ENCODE data around the gene IKZF3.
A peak's percentile ranks its signal among the peaks of the same experiment; 100 is the strongest.

IKZF3 gene

GRCh38 chr17:39813631-39814030 is 50.5 kb downstream of the IKZF3 start:
- no peaks in the 10 kb centered on the region for H3K36me3 ChIP-seq (ENCODE audit: insufficient read depth)
- no peak overlapping the region for H3K4me3 ChIP-seq (IDR thresholded peaks at IDR 0.05; ENCODE audit: insufficient read depth, low read depth, low read length)
- H3K9ac ChIP-seq: no peak overlapping the region
- no peak overlapping the region for H3K4me2 ChIP-seq
- no peak overlapping the region for H3K27ac ChIP-seq
- H3K4me1 ChIP-seq (ENCODE audit: low read depth, poor library complexity, severe bottlenecking): peaks cover 98% of the 10 kb centered on the region
- peaks cover 86% of the 10 kb centered on the region for H3K79me2 ChIP-seq (ENCODE audit: insufficient read depth, low read depth)
- H3K27me3 ChIP-seq (ENCODE audit: insufficient read depth, low read depth): no peaks in the 10 kb centered on the region
- H2AFZ ChIP-seq (ENCODE audit: low read depth): no peak overlapping the region
- no peaks in the 10 kb centered on the region for H4K20me1 ChIP-seq (ENCODE audit: insufficient read depth)
- TF ChIP-seq CTCF (conservative IDR thresholded peaks at IDR 0.05; ENCODE audit: low read depth, low read length): no peak

GRCh38 chr17:39812466-39812865 is 51.6 kb downstream of the IKZF3 start:
- peaks cover 88% of the 10 kb centered on the region for H3K79me2 ChIP-seq (ENCODE audit: insufficient read depth, low read depth)
- peak overlapping the region; percentile 76; the same call in 1 of the 2 replicates for H3K27ac ChIP-seq
- no peak overlapping the region for H3K4me2 ChIP-seq
- no peak overlapping the region for H3K4me3 ChIP-seq (IDR thresholded peaks at IDR 0.05; ENCODE audit: insufficient read depth, low read depth, low read length)
- H3K4me1 ChIP-seq (ENCODE audit: low read depth, poor library complexity, severe bottlenecking): peaks cover 98% of the 10 kb centered on the region
- no peaks in the 10 kb centered on the region for H4K20me1 ChIP-seq (ENCODE audit: insufficient read depth)
- no peak for TF ChIP-seq CTCF (conservative IDR thresholded peaks at IDR 0.05; ENCODE audit: low read depth, low read length)
- no peaks in the 10 kb centered on the region for H3K36me3 ChIP-seq (ENCODE audit: insufficient read depth)
- H3K27me3 ChIP-seq (ENCODE audit: insufficient read depth, low read depth): no peaks in the 10 kb centered on the region
- H2AFZ ChIP-seq (ENCODE audit: low read depth): no peak overlapping the region
- H3K9ac ChIP-seq: no peak overlapping the region

DNA sequence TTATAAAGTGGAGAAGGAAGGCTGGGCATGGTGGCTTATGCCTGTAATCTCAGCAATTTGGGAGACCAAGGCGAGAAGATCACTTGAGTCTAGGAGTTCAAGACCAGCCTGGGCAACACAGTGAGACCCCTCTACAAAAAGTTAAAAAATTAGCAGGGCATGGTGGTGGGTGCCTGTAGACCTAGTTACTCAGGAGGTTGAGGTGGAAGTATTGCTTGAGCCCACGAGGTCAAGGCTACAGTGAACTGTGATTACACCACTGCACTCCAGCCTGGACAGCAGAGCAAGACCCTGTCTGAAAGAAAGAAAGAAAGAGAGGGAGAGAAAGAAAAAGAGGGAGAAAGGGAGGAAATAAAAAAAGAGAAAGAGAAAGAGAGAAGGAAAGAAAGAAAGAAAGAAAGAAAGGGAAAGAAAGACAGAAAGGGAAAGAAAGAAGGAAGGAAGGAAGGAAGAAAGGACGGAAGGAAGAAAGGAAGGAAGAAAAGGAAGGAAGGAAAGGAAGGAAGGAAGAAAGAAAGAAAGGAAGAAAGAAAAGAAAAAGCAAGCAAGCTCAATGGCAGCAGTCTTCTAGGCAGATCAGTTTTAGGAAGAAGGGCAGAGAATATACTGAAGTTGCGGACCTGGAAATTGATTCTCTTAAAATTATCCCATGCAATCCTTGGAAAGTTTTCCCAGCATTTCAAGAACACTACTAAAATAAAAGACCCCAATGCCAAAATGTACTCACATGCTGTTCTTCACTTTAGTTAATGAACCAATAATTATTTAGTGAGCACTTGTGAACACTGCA is 53.0 kb downstream of the IKZF3 start:
- H3K9ac ChIP-seq: no peak overlapping the region
- H2AFZ ChIP-seq (ENCODE audit: low read depth): no peak overlapping the region
- H3K4me3 ChIP-seq (IDR thresholded peaks at IDR 0.05; ENCODE audit: insufficient read depth, low read depth, low read length): no peak overlapping the region
- H3K4me1 ChIP-seq (ENCODE audit: low read depth, poor library complexity, severe bottlenecking): peaks cover 98% of the 10 kb centered on the region
- H3K36me3 ChIP-seq (ENCODE audit: insufficient read depth): no peaks in the 10 kb centered on the region
- peak overlapping the region; percentile 55; the same call in 1 of the 2 replicates for H3K4me2 ChIP-seq
- TF ChIP-seq CTCF (conservative IDR thresholded peaks at IDR 0.05; ENCODE audit: low read depth, low read length): no peak
- peaks cover 86% of the 10 kb centered on the region for H3K79me2 ChIP-seq (ENCODE audit: insufficient read depth, low read depth)
- H3K27me3 ChIP-seq (ENCODE audit: insufficient read depth, low read depth): no peaks in the 10 kb centered on the region
- peak overlapping the region; percentile 76 for H3K27ac ChIP-seq
- no peaks in the 10 kb centered on the region for H4K20me1 ChIP-seq (ENCODE audit: insufficient read depth)

DNA sequence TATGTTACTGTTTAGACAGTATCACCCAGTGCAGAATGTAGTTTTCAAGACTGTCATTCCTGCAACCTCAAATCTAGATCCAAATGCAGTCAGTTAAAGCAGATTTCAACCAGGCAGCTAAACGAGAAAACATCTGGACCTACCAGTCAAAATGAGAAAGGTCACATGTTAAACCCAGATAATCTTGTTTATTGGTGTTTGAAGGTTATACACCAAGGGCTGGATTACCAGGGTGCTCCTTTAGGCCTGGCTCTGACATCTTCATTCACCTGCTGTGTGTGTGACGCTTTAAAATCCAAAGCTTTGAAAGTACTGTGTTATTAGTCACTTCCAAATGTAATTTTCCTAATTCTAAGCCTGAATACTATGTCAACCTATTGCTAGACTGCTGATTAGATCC is 54.9 kb downstream of the IKZF3 start:
- Histone ChIP-seq H3K27ac (peak overlapping the region; percentile 76), H3K27me3 (ENCODE audit: insufficient read depth, low read depth) (no peaks in the 10 kb centered on the region), H3K9ac (peak overlapping the region; percentile 22; the same call in 1 of the 2 replicates), H3K4me3 (IDR thresholded peaks at IDR 0.05; ENCODE audit: insufficient read depth, low read depth, low read length) (no peak overlapping the region), H3K79me2 (ENCODE audit: insufficient read depth, low read depth) (peaks cover 86% of the 10 kb centered on the region), H4K20me1 (ENCODE audit: insufficient read depth) (no peaks in the 10 kb centered on the region), H3K36me3 (ENCODE audit: insufficient read depth) (no peaks in the 10 kb centered on the region), H3K4me1 (ENCODE audit: low read depth, poor library complexity, severe bottlenecking) (peaks cover 95% of the 10 kb centered on the region), H3K4me2 (peak overlapping the region; percentile 55), H2AFZ (ENCODE audit: low read depth) (no peak overlapping the region)
- TF ChIP-seq CTCF (conservative IDR thresholded peaks at IDR 0.05; ENCODE audit: low read depth, low read length): no peak
